Gastrocnemius medialis (tissue), 4 donors: Measurements from ENCODE around the gene PXN.

Experiments used
- POLR2A ChIP-seq, 2 donors: fragments of 450-650 bp; IDR thresholded peaks; one replicate each; pipeline ENCODE4 v1.6.1; 2017; ENCODE audit warnings: antibody characterized with exemption in 2 of 2, mild to moderate bottlenecking in 2 of 2, moderate library complexity in 2 of 2
- TF ChIP-seq, protein P1 (sequence below), 5 experiments: fragments of 450-650 bp in 3 of 5; fragments of 200-600 bp in 2 of 5; sonication (generic) in 2 of 5; IDR thresholded peaks in 4 of 5; conservative IDR thresholded peaks in 1 of 5; 1 replicate in 4 of 5; 2 replicates in 1 of 5; pipeline ENCODE4 v1.5.1; 2016 to 2019; ENCODE audit warnings: antibody characterized with exemption in 5 of 5, mild to moderate bottlenecking in 3 of 5, moderate library complexity in 3 of 5

DNA sequence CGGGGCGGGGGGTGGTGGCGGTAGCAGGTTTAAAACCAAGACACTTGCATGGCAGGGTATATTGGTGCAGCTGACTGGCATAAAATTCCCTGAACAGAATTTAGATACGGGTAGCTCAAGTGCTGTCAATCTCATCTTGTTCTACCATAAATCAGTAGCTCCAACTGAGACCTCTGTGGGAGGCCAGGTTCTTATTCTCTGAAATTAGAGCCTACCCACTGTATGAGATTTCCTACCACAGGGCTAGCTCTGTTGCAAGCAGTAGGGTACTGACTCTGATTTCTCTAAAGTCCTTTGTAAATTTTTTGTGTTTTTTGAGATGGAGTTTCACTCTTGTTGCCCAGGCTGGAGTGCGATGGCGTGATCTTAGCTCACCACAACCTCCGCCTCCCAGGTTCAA lies 61.4 kb downstream of the PXN start:
- TF ChIP-seq, protein P1, sequence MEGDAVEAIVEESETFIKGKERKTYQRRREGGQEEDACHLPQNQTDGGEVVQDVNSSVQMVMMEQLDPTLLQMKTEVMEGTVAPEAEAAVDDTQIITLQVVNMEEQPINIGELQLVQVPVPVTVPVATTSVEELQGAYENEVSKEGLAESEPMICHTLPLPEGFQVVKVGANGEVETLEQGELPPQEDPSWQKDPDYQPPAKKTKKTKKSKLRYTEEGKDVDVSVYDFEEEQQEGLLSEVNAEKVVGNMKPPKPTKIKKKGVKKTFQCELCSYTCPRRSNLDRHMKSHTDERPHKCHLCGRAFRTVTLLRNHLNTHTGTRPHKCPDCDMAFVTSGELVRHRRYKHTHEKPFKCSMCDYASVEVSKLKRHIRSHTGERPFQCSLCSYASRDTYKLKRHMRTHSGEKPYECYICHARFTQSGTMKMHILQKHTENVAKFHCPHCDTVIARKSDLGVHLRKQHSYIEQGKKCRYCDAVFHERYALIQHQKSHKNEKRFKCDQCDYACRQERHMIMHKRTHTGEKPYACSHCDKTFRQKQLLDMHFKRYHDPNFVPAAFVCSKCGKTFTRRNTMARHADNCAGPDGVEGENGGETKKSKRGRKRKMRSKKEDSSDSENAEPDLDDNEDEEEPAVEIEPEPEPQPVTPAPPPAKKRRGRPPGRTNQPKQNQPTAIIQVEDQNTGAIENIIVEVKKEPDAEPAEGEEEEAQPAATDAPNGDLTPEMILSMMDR (IDR thresholded peaks at IDR 0.05 in 4 of 5, conservative IDR thresholded peaks at IDR 0.05 in 1 of 5), result no peak
- no peak for TF ChIP-seq POLR2A (IDR thresholded peaks at IDR 0.05)
